DOHH2 (cell line): Measurements from ENCODE around the gene GPC4.
A peak's percentile ranks its signal among the peaks of the same experiment; 100 is the strongest.

ENCODE experiments used
- H3F3A ChIP-seq: fragments of 200-600 bp; sonication (generic), shearing (Covaris generic); 2 replicates; pipeline ENCODE4 v1.6.0; 2016; ENCODE audit warnings: antibody characterized with exemption, mild to moderate bottlenecking; ENCODE audit not compliant: control insufficient read depth, insufficient read depth
- H3K27ac ChIP-seq: fragments of 200-600 bp; sonication (generic); 2 replicates; pipeline ENCODE4 v1.5.1; 2014; ENCODE audit warnings: low read depth, mild to moderate bottlenecking, low read length, moderate library complexity
- H3K27me3 ChIP-seq: fragments of 200-600 bp; sonication (generic); 2 replicates; pipeline ENCODE4 v1.6.1; 2014; ENCODE audit warnings: mild to moderate bottlenecking, low read length, mixed read lengths; ENCODE audit not compliant: control insufficient read depth
- H3K36me3 ChIP-seq: fragments of 200-600 bp; sonication (generic); 2 replicates; pipeline ENCODE4 v1.6.1; 2014; ENCODE audit warnings: mild to moderate bottlenecking, low read length, moderate library complexity, mixed read lengths; ENCODE audit not compliant: control insufficient read depth
- H3K4me1 ChIP-seq: fragments of 200-600 bp; sonication (generic); 2 replicates; pipeline ENCODE4 v1.6.1; 2014; ENCODE audit warnings: mild to moderate bottlenecking, low read length, mixed read lengths; ENCODE audit not compliant: control insufficient read depth
- H3K4me2 ChIP-seq: fragments of 200-600 bp; sonication (generic); 2 replicates; pipeline ENCODE4 v1.6.0; 2014; ENCODE audit warnings: mild to moderate bottlenecking, low read length, moderate library complexity
- H3K4me3 ChIP-seq: fragments of 200-600 bp; sonication (generic); 2 replicates; pipeline ENCODE4 v1.5.1; 2014; ENCODE audit warnings: mild to moderate bottlenecking, low read length, mixed read lengths
- H3K79me2 ChIP-seq: fragments of 200-600 bp; sonication (generic); 2 replicates; pipeline ENCODE4 v1.6.1; 2014; ENCODE audit warnings: mild to moderate bottlenecking, low read length, mixed read lengths; ENCODE audit not compliant: control insufficient read depth
- H3K9me2 ChIP-seq: fragments of 200-600 bp; sonication (generic); replicated peaks from 2 replicates; pipeline ENCODE4 v1.6.1; 2014; ENCODE audit warnings: mild to moderate bottlenecking, low read length, mixed read lengths; ENCODE audit not compliant: control insufficient read depth
- H3K9me3 ChIP-seq: fragments of 200-600 bp; sonication (generic); 2 replicates; pipeline ENCODE4 v1.6.1; 2014; ENCODE audit warnings: antibody characterized with exemption, low read length, mixed read lengths; ENCODE audit not compliant: control insufficient read depth, insufficient read depth
- H4K20me1 ChIP-seq: fragments of 200-600 bp; sonication (generic); 2 replicates; pipeline ENCODE4 v1.6.0; 2014; ENCODE audit warnings: low read depth, mild to moderate bottlenecking, antibody characterized with exemption, low read length, moderate library complexity; ENCODE audit not compliant: control insufficient read depth, insufficient read depth
- EZH2phosphoT487 ChIP-seq: fragments of 200-600 bp; sonication (generic); IDR thresholded peaks from 2 replicates; pipeline ENCODE4 v1.6.1; 2017; ENCODE audit warnings: borderline replicate concordance, mild to moderate bottlenecking, antibody characterized with exemption, low read length, moderate library complexity, mixed read lengths
- TF ChIP-seq, protein P1 (sequence below): fragments of 200-600 bp; sonication (generic); IDR thresholded peaks from one replicate; pipeline ENCODE4 v1.5.1; 2014; ENCODE audit warnings: antibody characterized with exemption, mild to moderate bottlenecking, low read depth, low read length; ENCODE audit not compliant: poor library complexity, severe bottlenecking

GPC4 gene

DNA sequence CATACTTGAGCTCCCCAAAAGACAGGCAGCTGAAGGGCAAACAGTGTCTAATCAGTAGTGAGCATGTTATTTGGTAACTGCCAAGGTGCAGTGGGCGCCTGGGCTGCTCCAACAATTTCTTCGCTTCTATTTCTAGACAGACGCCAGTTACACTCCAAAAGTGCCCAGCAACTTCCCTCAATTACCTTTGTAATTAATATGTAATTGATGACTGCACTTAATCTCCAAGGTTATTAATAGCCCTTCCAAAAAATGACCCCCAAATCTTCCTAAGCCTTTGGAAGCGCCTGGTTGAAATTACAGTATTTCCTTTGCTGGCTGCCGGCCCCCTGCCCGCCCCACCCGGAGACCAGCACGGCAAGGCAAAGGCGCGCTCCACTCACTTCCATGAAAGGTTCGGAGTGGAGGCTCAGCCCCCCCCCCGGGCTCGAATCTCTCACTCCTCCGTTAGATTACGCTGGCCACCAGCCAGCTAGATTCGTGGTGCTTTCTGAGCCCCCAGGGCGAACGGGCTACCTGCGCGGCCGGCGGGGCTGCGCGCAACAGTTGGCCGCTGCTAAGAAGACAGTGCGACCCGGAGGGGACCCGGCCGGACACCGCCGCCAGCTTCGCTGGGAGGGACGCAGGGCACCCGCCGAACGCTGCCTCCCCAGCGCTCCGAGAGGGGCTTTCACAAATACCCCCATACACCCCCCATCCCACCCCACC lies 1.9 kb downstream of the GPC4 start:
- no peak for TF ChIP-seq EZH2phosphoT487
- TF ChIP-seq, protein P1, sequence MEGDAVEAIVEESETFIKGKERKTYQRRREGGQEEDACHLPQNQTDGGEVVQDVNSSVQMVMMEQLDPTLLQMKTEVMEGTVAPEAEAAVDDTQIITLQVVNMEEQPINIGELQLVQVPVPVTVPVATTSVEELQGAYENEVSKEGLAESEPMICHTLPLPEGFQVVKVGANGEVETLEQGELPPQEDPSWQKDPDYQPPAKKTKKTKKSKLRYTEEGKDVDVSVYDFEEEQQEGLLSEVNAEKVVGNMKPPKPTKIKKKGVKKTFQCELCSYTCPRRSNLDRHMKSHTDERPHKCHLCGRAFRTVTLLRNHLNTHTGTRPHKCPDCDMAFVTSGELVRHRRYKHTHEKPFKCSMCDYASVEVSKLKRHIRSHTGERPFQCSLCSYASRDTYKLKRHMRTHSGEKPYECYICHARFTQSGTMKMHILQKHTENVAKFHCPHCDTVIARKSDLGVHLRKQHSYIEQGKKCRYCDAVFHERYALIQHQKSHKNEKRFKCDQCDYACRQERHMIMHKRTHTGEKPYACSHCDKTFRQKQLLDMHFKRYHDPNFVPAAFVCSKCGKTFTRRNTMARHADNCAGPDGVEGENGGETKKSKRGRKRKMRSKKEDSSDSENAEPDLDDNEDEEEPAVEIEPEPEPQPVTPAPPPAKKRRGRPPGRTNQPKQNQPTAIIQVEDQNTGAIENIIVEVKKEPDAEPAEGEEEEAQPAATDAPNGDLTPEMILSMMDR = no peak
- H3K27me3 ChIP-seq = peaks cover 22% of the 10 kb centered on the region
- H3K79me2 ChIP-seq = peaks cover 4% of the 10 kb centered on the region; the same call in 1 of the 2 replicates
- no peak overlapping the region for H3K27ac ChIP-seq
- H3K4me2 ChIP-seq = peak overlapping the region; percentile 86
- no peaks in the 10 kb centered on the region for H4K20me1 ChIP-seq
- peak overlapping the region; percentile 83 for H3K4me3 ChIP-seq
- H3K9me3 ChIP-seq = no peaks in the 10 kb centered on the region
- peaks cover 17% of the 10 kb centered on the region for H3K4me1 ChIP-seq
- no peaks in the 10 kb centered on the region for H3K9me2 ChIP-seq
- H3F3A ChIP-seq = no peaks in the 10 kb centered on the region
- no peaks in the 10 kb centered on the region for H3K36me3 ChIP-seq

DNA sequence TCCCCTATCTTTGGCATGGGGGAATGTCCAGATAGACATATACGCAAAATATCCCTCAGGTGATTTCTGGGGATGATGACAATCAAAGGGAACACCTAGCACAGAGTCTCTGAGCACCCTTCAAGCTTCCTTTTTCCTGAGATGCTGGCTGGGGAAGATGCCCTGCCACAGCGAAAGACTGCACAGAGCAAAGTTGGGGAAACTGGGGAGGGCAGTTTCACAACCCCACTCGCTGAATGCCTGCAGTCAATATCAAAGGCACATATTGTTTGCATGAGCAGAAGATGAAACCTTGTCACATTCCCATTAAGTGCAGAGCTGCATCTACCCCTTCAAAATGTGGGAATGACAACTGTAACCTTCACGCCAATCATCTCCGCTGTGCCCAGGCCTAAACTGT lies 2.6 kb downstream of the GPC4 start:
- Histone ChIP-seq H3K79me2 (peaks cover 4% of the 10 kb centered on the region; the same call in 1 of the 2 replicates), H3K4me3 (no peak overlapping the region)

DNA sequence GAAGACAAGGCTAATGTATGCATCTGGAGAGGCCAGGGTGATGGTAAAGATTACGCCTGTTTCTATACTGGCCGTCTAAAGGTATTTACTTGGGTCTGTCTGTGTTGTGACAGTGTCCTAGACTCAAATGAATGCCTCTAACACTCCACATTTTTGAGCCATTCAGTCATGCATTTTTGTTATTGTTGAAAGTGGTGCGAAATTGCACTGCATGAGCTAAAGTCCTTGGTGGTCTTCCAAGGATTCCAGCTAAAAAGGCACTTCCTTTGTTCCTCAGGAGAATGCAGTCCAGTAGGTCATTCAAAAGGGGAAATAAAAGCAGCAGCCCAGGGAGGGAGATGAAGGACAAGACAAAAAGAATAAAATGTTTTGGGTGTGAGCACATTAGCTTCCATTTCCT lies 3.0 kb downstream of the GPC4 start:
- TF ChIP-seq EZH2phosphoT487 = no peak
- TF ChIP-seq, protein P1 = no peak
- Histone ChIP-seq H3K4me1 (peaks cover 17% of the 10 kb centered on the region), H3K4me2 (no peak overlapping the region), H4K20me1 (no peaks in the 10 kb centered on the region), H3K27ac (no peak overlapping the region), H3K9me3 (no peaks in the 10 kb centered on the region), H3K4me3 (no peak overlapping the region), H3K36me3 (no peaks in the 10 kb centered on the region), H3K27me3 (peaks cover 18% of the 10 kb centered on the region), H3K79me2 (peaks cover 4% of the 10 kb centered on the region; the same call in 1 of the 2 replicates), H3F3A (no peaks in the 10 kb centered on the region), H3K9me2 (no peaks in the 10 kb centered on the region)

More for the DNA sequence above, 2.6 kb downstream of the GPC4 start:
- peaks cover 17% of the 10 kb centered on the region for H3K4me1 ChIP-seq
- TF ChIP-seq, protein P1 = no peak
- no peak for TF ChIP-seq EZH2phosphoT487
- peaks cover 20% of the 10 kb centered on the region for H3K27me3 ChIP-seq
- H3F3A ChIP-seq = no peaks in the 10 kb centered on the region
- H3K9me2 ChIP-seq = no peaks in the 10 kb centered on the region
- H3K4me2 ChIP-seq = no peak overlapping the region
- H3K36me3 ChIP-seq = no peaks in the 10 kb centered on the region
- no peaks in the 10 kb centered on the region for H4K20me1 ChIP-seq
- no peaks in the 10 kb centered on the region for H3K9me3 ChIP-seq
- H3K27ac ChIP-seq = no peak overlapping the region
